ENCODE measurements around the gene APOBEC3A. TPM values are rescaled to one million over a fixed set of nuclear protein-coding genes. Genes with fewer than 3 reads are reported as not detected.

APOBEC3A gene
- total and polyA plus RNA-seq, 2 of the 13 experiments (the other 11 are each of a cell fraction or from before 2014, with no cell fraction given) = not detected

- H2AFZ ChIP-seq (ENCODE audit: low read length) = no peak overlapping the region
- POLR2A ChIA-PET = no interaction called here
- H3K4me2 ChIP-seq (ENCODE audit: low read depth, low read length) = no peak overlapping the region
- H3K36me3 ChIP-seq (replicated peaks in 1 of 2; ENCODE audit: control insufficient read depth in 1 of 2, insufficient read depth in 2 of 2, low read length in 2 of 2) = no peaks in the 10 kb centered on the region
- H3K79me2 ChIP-seq (ENCODE audit: insufficient read depth, low read length) = no peaks in the 10 kb centered on the region
- CTCF ChIA-PET (ENCODE audit: low intra/inter-chr PET ratio, low total read pairs) = no interaction called here
- H4K20me1 ChIP-seq (ENCODE audit: insufficient read depth, low read length) = no peaks in the 10 kb centered on the region
- H3K4me1 ChIP-seq (ENCODE audit: insufficient read depth, low read length) = peaks cover 27% of the 10 kb centered on the region
- intact Hi-C loops (cut with micrococcal nuclease; ENCODE audit: unreplicated experiment) (no loop called here), in situ Hi-C loops (cut with HindIII; ENCODE audit: extremely low pct_ligation_motif_present, low pct_unique_long_range_greater_than_20kb) (no loop called here)
- TF ChIP-seq NFATC3 (CRISPR knock-in tag; IDR thresholded peaks at IDR 0.05) = no peak
- no peak for TF ChIP-seq ATAD3A (CRISPR knock-in tag; IDR thresholded peaks at IDR 0.05)
- no peak for TF ChIP-seq ZBTB49 (CRISPR knock-in tag; IDR thresholded peaks at IDR 0.05; ENCODE audit: borderline replicate concordance)
- TF ChIP-seq HNRNPL (IDR thresholded peaks at IDR 0.05; ENCODE audit: low read depth, low read length) = no peak
- TF ChIP-seq ZNF597 (CRISPR knock-in tag; IDR thresholded peaks at IDR 0.05) = no peak
- no peak for TF ChIP-seq HNRNPH1 (optimal IDR thresholded peaks at IDR 0.05; ENCODE audit: low read depth, low read length)
- TF ChIP-seq NFIB (CRISPR knock-in tag; IDR thresholded peaks at IDR 0.05; ENCODE audit: borderline replicate concordance) = no peak
- TF ChIP-seq DMTF1 (CRISPR knock-in tag; IDR thresholded peaks at IDR 0.05) = no peak
- ATAC-seq (no peak), FAIRE-seq (no peak), DNase-seq (ENCODE audit: low spot score) (no peak)
- H3K27ac ChIP-seq (ENCODE audit: extremely low read length, insufficient read depth, low read length) = no peak overlapping the region
- no peak overlapping the region for H3K9ac ChIP-seq (ENCODE audit: insufficient read depth, low read depth, low read length)
- BruUV-seq (replicated peaks) = no TSS peak
- H3K9me3 ChIP-seq (ENCODE audit: low read length) = no peaks in the 10 kb centered on the region
- WGBS (ENCODE audit: low lambda C conversion rate) = 94% methylated on average over 2 of the region's 2 CpGs
- no peaks in the 10 kb centered on the region for H3K27me3 ChIP-seq (ENCODE audit: control insufficient read depth in 1 of 2, insufficient read depth in 2 of 2, low read length in 2 of 2)
- no peak overlapping the region for H3K4me3 ChIP-seq (replicated peaks in 1 of 3; ENCODE audit: insufficient read depth in 1 of 3, low read depth in 2 of 3, low read length in 3 of 3)
Measured at GRCh38 chr22:38984224-38984623, 26.8 kb downstream of the APOBEC3A start.
